Small intestine (tissue), 7 donors: ENCODE measurements around the gene ADD2. TPM values are rescaled to one million over a fixed set of nuclear protein-coding genes. Genes with fewer than 3 reads are reported as not detected.

Experiments used
- DNase-seq, 2 donors: peaks; one replicate each; pipeline versions ENCODE4 v3.0.0 to v3.0.0-alpha.2; 2013
- FAIRE-seq: peaks from 2 replicates; lab custom pipeline; 2012; peaks lifted over from hg19 to GRCh38; lab: Jason Lieb, UNC
- H3K27ac ChIP-seq, 3 donors: one replicate each; pipeline ENCODE4 v1.5.1; 2013; ENCODE audit warnings: low read length in 2 of 3, mild to moderate bottlenecking in 2 of 3, control low read depth in 1 of 3, inconsistent platforms in 1 of 3, low read depth in 1 of 3, moderate library complexity in 1 of 3
- H3K27me3 ChIP-seq, 3 donors: one replicate each; pipeline ENCODE4 v1.6.1; 2013; ENCODE audit warnings: low read length in 3 of 3, inconsistent platforms in 1 of 3; ENCODE audit not compliant: control insufficient read depth in 3 of 3, insufficient read depth in 3 of 3
- H3K36me3 ChIP-seq, 3 donors: one replicate each; pipeline ENCODE4 v1.6.1; 2013; ENCODE audit warnings: low read length in 3 of 3, inconsistent platforms in 1 of 3, low read depth in 1 of 3, mild to moderate bottlenecking in 1 of 3, moderate library complexity in 1 of 3; ENCODE audit not compliant: control insufficient read depth in 3 of 3, insufficient read depth in 2 of 3
- H3K4me1 ChIP-seq, 3 donors: one replicate each; pipeline ENCODE4 v1.6.1; 2013; ENCODE audit warnings: low read length in 2 of 3, inconsistent platforms in 1 of 3, low read depth in 1 of 3, mild to moderate bottlenecking in 1 of 3, moderate library complexity in 1 of 3; ENCODE audit not compliant: control insufficient read depth in 3 of 3, insufficient read depth in 2 of 3
- H3K4me3 ChIP-seq, 3 donors: one replicate each; pipeline ENCODE4 v1.5.1; 2013; ENCODE audit warnings: low read length in 3 of 3, control low read depth in 1 of 3, inconsistent platforms in 1 of 3, low read depth in 1 of 3, mild to moderate bottlenecking in 1 of 3, moderate library complexity in 1 of 3
- H3K9me3 ChIP-seq, 2 donors: one replicate each; pipeline ENCODE4 v1.6.1; 2013; ENCODE audit warnings: low read depth in 1 of 2, low read length in 1 of 2; ENCODE audit not compliant: control insufficient read depth in 2 of 2, insufficient read depth in 1 of 2
- WGBS, 3 donors: extraction: QIAGEN DNeasy Blood & Tissue Kit; methylation state at CpG; one replicate each; pipeline ENCODE4 v1.1.7; 2013; 5-methylcytosine and 5-hydroxymethylcytosine counted together
- polyA plus RNA-seq, 4 donors: library from polyadenylated mRNA; stranded (reverse) in 3 of 4; unstranded in 1 of 4; fragments of 200-250 nt in 3 of 4; fragments of 120-200 nt in 1 of 4; gene quantifications; one replicate each; pipeline versions ENCODE4 v1.2.1 to v1.2.3, GENCODE V29; 2013
- donor health status: healthy with polysubstance abuse.
- donor health status: control.
- donor health status: control.
- donor health status: Bipolar disorder and iron deficiency.
- donor health status: healthy.

The ADD2 gene
- polyA plus RNA-seq, 4 donors: under 0.01 to 1.7 (median 0.25) TPM; not detected in 1

DNA sequence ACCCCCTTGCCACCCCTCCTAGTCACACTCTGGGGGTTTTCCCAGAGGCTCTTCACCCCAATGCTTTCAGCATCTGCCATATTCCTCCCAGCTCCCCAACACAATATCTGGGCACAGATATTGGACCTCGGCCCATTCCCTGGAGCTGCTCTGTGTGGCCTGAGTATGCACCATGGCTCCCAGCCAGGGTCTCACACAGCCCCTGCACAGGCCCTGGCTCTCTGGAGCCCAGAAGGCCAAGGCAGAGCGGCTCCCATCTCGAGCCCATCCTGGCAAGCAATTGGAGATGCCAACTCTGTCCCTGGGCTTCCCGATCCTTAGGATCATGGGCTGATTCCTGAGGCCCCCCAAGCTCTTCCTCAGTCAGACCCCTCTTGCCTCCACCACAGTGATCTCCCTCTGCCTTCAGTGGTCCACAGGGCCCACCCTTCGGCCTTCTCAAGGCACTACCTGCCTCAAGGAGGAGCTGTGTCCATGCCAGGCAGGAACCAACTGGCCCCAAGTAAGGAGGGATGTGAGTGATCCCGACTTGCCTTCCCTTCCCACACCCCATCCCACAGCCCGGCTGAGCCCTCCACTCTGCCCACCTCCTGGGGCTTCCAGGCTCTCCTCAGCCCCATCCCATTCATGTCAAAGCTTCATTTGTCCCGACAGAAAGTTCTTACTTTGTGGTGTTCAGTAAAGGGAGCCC, 62.7 kb downstream of the ADD2 start:
- Histone ChIP-seq H3K4me3 (no peak overlapping the region), H3K27ac (no peak overlapping the region), H3K4me1 (no peaks in the 10 kb centered on the region), H3K36me3 (no peaks in the 10 kb centered on the region), H3K9me3 (no peaks in the 10 kb centered on the region), H3K27me3 (peaks cover 0 to 4% (median 0%) of the 10 kb centered on the region in 3 donors)
- DNase-seq (no peak), FAIRE-seq (no peak)
- 73 to 80% (median 74%) methylated on average over 8 of the region's 8 CpGs for WGBS, 3 donors

DNA sequence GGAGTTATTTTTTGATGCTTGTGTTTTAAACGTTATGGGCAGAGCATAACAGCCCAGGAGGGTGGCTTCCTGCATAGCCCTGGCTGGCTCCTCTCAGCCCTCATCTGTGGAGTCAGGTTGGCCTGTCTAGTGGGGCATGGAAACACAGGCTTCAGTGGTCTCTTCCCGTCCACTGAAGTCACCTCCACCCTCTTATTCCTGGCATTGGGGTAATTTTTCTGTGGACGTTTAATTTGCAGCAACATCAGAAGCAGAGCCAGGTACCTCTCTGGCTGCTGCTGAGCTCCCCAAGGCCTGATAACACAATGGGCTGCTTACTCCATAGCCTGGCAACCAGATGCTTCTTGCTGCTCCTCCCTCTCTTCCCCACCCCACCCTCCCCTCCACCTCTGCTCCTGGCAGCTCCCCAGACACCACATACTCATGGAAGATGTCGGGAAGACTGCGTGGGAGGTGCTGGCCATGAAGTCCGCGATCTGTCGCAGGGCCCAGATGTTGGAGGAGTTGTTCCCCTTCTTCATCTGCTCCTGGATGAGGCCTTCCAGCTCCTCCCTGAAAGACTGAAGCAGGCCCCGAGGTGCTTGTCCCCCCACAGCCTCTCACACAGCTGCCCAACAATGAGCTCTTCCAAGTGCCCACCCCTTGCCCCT, 64.0 kb downstream of the ADD2 start:
- WGBS, 3 donors: 67 to 78% (median 67%) methylated on average over 9 of the region's 9 CpGs
- Histone ChIP-seq H3K4me1 (no peaks in the 10 kb centered on the region), H3K27me3 (peaks cover 0 to 4% (median 0%) of the 10 kb centered on the region in 3 donors), H3K4me3 (no peak overlapping the region), H3K36me3 (no peaks in the 10 kb centered on the region), H3K9me3 (no peaks in the 10 kb centered on the region), H3K27ac (no peak overlapping the region)
- no peak for FAIRE-seq
- no peak for DNase-seq

DNA sequence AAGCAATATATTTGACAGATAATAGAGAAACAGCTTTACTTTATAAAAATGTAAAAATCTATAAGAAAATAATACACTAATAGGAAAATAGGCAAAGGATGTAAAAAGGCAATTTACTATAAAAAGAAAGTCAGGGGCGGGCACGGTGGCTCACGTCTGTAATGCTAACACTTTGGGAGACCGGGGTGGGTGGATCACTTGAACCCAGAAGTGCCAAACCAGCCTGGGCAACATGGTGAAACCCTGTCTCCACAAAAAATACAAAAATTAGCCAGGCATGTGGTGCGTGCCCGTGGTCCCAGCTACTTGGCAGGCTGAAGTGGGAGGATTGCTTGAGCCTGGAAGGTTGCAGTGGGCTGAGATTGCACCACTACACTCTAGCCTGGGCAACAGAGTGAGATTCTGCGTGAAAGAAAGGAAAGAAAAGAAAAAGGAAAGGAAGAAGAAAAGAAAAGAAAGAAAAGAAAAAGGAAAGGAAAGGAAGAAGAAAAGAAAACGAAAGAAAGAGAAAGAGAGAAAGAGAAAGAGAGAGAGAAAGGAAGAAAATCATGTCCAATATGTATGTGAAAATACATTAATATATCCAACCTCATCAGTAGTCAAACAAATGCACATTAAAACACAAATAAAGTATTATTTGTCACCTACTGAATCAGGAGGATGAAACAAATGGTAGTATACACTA, 65.1 kb downstream of the ADD2 start:
- no peak overlapping the region for H3K27ac ChIP-seq
- H3K4me1 ChIP-seq: no peaks in the 10 kb centered on the region
- H3K4me3 ChIP-seq: no peak overlapping the region
- WGBS, 3 donors: 86 to 90% (median 87%) methylated on average over 8 of the region's 8 CpGs
- peaks cover 0 to 3% (median 3%) of the 10 kb centered on the region in 3 donors for H3K27me3 ChIP-seq
- DNase-seq (no peak), FAIRE-seq (no peak)
- H3K9me3 ChIP-seq: no peaks in the 10 kb centered on the region
- no peaks in the 10 kb centered on the region for H3K36me3 ChIP-seq

DNA sequence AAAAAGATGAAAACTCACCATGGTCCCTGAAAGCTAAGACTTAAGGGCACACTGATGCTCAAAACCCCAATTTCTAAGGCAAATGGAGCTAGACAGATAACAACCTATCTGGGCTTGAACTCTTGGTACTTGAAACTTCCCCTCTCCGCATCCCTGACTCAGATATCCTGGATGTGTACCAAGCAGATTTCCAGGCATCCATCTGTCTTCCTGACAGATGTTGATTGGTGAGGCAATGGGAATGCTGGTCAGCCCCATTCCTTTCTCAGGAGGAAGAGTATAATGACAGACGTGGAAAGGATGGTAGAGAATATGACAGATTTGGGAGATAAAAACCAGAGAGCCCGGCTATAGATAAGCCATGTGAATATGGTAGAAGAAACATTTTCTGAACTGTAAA, 69.2 kb downstream of the ADD2 start:
- Histone ChIP-seq H3K27ac (no peak overlapping the region), H3K27me3 (peaks cover 0 to 6% (median 3%) of the 10 kb centered on the region in 3 donors), H3K36me3 (no peaks in the 10 kb centered on the region), H3K4me1 (no peaks in the 10 kb centered on the region), H3K9me3 (no peaks in the 10 kb centered on the region), H3K4me3 (no peak overlapping the region)
- FAIRE-seq (no peak), DNase-seq (no peak)
- 71 to 75% (median 72%) methylated on average over 3 of the region's 3 CpGs for WGBS, 3 donors

DNA sequence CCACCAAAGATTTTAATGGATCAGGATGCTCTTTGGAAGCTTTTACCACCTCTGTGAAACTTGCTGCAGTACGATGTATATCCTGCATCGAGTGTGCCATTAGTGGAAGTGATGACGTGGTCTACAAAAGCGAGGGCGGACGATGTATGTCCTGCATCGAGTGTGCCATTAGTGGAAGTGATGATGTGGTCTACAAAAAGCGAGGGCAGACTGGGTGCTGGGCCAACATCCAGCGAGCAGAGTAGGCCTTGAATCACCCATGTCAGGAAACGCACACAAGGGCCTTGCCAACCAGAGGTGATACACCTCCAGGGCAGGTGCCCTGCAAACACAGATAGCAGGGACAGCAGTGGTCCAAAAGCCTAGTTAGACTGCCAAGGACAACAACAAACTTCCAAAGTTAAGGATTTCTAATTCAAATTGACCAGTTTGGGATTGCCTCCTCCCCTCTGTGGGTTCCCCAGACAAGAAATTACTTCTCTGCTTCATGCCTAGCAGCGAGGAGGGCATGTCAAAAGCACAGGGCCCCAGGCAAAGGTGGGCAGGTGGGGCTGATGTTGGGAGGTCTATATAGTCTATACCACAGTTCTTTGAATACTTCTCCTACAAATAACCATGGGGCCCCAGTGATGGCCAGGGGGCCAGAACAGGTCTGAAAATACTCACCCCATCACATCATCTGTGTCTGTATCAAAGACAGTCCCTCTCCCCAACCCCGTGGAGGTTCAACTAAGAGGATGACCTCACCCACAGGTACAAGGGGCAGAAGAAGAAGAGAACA, 70.2 kb downstream of the ADD2 start:
- H3K27me3 ChIP-seq: peaks cover 0 to 6% (median 4%) of the 10 kb centered on the region in 3 donors
- no peak overlapping the region for H3K27ac ChIP-seq
- DNase-seq (no peak), FAIRE-seq (no peak)
- H3K4me3 ChIP-seq: no peak overlapping the region
- no peaks in the 10 kb centered on the region for H3K36me3 ChIP-seq
- H3K4me1 ChIP-seq: no peaks in the 10 kb centered on the region
- H3K9me3 ChIP-seq: no peaks in the 10 kb centered on the region
- 81 to 88% (median 82%) methylated on average over 12 of the region's 12 CpGs for WGBS, 3 donors

DNA sequence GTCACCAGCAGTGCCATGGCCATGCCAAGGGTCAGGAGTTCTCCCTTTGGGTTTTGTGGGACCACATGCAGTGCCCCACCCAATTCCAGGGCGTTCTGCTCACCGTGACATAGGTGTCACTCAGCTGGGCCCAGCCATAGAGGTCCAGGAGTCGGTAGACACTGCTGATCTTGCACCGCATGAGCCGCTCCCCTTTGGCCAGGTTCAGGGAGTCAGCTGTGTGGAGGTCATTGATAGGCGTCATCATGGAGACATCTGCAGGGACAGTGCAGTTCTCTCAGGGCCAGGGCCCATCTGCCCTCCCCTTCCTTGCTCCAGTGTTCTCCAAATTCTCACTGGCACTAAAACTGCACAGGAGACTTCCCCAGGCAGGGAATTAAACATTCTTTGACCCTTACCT, 71.9 kb downstream of the ADD2 start:
- 70 to 85% (median 79%) methylated on average over 6 of the region's 6 CpGs for WGBS, 3 donors
- no peak for FAIRE-seq

DNA sequence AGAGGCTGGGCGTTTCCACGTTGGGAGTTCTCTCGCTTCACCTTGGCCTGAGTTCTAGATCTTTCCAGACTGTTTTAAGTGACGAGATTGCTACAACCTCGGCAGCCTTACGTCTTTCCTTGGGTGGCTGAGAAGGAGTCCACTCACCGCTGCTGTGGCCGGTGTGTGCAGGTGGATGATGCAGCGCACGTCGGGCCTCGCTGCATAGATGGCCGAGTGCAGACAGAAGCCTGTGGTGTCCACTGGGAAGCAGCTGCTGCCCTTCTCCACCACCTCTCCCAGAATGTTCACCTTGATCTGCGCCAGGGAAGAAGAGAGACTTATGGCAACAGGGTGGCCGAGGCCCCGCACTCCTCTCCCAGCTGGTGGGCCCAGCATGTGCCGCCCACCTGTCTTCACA, 75.7 kb downstream of the ADD2 start:
- Histone ChIP-seq H3K27ac (no peak overlapping the region), H3K4me3 (no peak overlapping the region), H3K4me1 (no peaks in the 10 kb centered on the region), H3K27me3 (peaks cover 0 to 6% (median 2%) of the 10 kb centered on the region in 3 donors), H3K36me3 (no peaks in the 10 kb centered on the region), H3K9me3 (no peaks in the 10 kb centered on the region)
- FAIRE-seq (no peak), DNase-seq (no peak)
- WGBS, 3 donors: 90 to 94% (median 91%) methylated on average over 17 of the region's 17 CpGs

More for the DNA sequence above, 71.9 kb downstream of the ADD2 start:
- peaks cover 0 to 9% (median 4%) of the 10 kb centered on the region in 3 donors for H3K27me3 ChIP-seq
- H3K36me3 ChIP-seq: no peaks in the 10 kb centered on the region
- DNase-seq: no peak
- no peaks in the 10 kb centered on the region for H3K4me1 ChIP-seq
- H3K9me3 ChIP-seq: no peaks in the 10 kb centered on the region
- no peak overlapping the region for H3K4me3 ChIP-seq
- H3K27ac ChIP-seq: no peak overlapping the region
